Small intestine (tissue), 4 donors: ENCODE results near the gene SERAC1. TPM values are rescaled to one million over a fixed set of nuclear protein-coding genes. Genes with fewer than 3 reads are reported as not detected.

Source experiments
- polyA plus RNA-seq, 4 donors: library from polyadenylated mRNA; stranded (reverse) in 3 of 4; unstranded in 1 of 4; fragments of 200-250 nt in 3 of 4; fragments of 120-200 nt in 1 of 4; gene quantifications; one replicate each; pipeline versions ENCODE4 v1.2.1 to v1.2.3, GENCODE V29; 2013
- donor health status: healthy with polysubstance abuse.
- donor health status: Bipolar disorder and iron deficiency.
- donor health status: healthy.

The SERAC1 gene
- polyA plus RNA-seq, 4 donors = 3.7 to 6.5 (median 4.9) TPM

Other genes with a start within 250 kb of the SERAC1 start
- gene SYNJ2, start 186.4 kb downstream of the SERAC1 start, polyA plus RNA-seq = 10 to 100 TPM in 1 of 4 donors, 1 to 10 TPM in 3; 7.0 to 16.3 (median 9.4) TPM
- gene GTF2H5, start 88 bp upstream of the SERAC1 start, polyA plus RNA-seq = 10 to 100 TPM in 1 of 4 donors, 1 to 10 TPM in 3; 2.4 to 13.7 (median 5.0) TPM
- gene TULP4, start 144.2 kb upstream of the SERAC1 start, polyA plus RNA-seq = 10 to 100 TPM in 2 of 4 donors, 1 to 10 TPM in 2; 7.2 to 30.7 (median 10.7) TPM